GM21717 (cell line): ENCODE results near the gene MFAP4.
A peak's percentile ranks its signal among the peaks of the same experiment; 100 is the strongest.

Experiments
- ATAC-seq: cut with Tn5 transposase; IDR thresholded peaks from one replicate; pipeline ENCODE4 v1.9.1; 2021; ENCODE audit warnings: mild to moderate bottlenecking, moderate library complexity; ENCODE audit not compliant: unreplicated experiment

Gene MFAP4

GRCh38 chr17:19372011-19372370, 15.0 kb downstream of the MFAP4 start:
- ATAC-seq, result no peak

- ATAC-seq, result no peak
These were observed 15.6 kb downstream of the MFAP4 start for GRCh38 chr17:19371259-19372010.

GRCh38 chr17:19370493-19370960, 16.5 kb downstream of the MFAP4 start:
- no peak for ATAC-seq

GRCh38 chr17:19369846-19370492, 17.0 kb downstream of the MFAP4 start:
- no peak for ATAC-seq

- no peak for ATAC-seq
These were observed 17.7 kb downstream of the MFAP4 start for GRCh38 chr17:19369107-19369778.

GRCh38 chr17:19368229-19368628, 18.8 kb downstream of the MFAP4 start:
- no peak for ATAC-seq

- no peak for ATAC-seq
These were observed 20.4 kb downstream of the MFAP4 start for GRCh38 chr17:19366637-19366972.

- ATAC-seq, result no peak
These were observed 21.0 kb downstream of the MFAP4 start for GRCh38 chr17:19365833-19366636.

GRCh38 chr17:19365499-19365817, 21.5 kb downstream of the MFAP4 start:
- ATAC-seq, result no peak

GRCh38 chr17:19364699-19365498, 22.1 kb downstream of the MFAP4 start:
- ATAC-seq, result no peak

GRCh38 chr17:19363460-19364035, 23.4 kb downstream of the MFAP4 start:
- no peak for ATAC-seq

GRCh38 chr17:19363114-19363438, 23.9 kb downstream of the MFAP4 start:
- no peak for ATAC-seq

- ATAC-seq, result peak; percentile 60
These were observed 24.5 kb downstream of the MFAP4 start, which contains the start of gene B9D1 for GRCh38 chr17:19362277-19363113. TSS of gene B9D1 (minus strand) at chr17:19362723. CDS start at chr17:19362569, 154 bp downstream.

- ATAC-seq, result no peak
These were observed 25.1 kb downstream of the MFAP4 start for GRCh38 chr17:19361944-19362276.

- ATAC-seq, result no peak
These were observed 25.7 kb downstream of the MFAP4 start for GRCh38 chr17:19361326-19361725.

GRCh38 chr17:19360772-19361171, 26.2 kb downstream of the MFAP4 start:
- ATAC-seq, result no peak

GRCh38 chr17:19359856-19360255, 27.1 kb downstream of the MFAP4 start:
- ATAC-seq, result no peak

- ATAC-seq, result no peak
These were observed 27.8 kb downstream of the MFAP4 start for GRCh38 chr17:19359151-19359550.

GRCh38 chr17:19357761-19358160, 29.2 kb downstream of the MFAP4 start:
- ATAC-seq, result no peak

- no peak for ATAC-seq
These were observed 29.6 kb downstream of the MFAP4 start for GRCh38 chr17:19357351-19357750.
